ENCODE data around the gene RPN2.

Gene RPN2

GRCh38 chr20:37290158-37290810 lies 111.2 kb downstream of the RPN2 start:
- Histone ChIP-seq H3K27ac (ENCODE audit: low read length) (peak overlapping the region; percentile 86), H3K4me3 (ENCODE audit: low read length) (peak overlapping the region; percentile 87), H3K9ac (ENCODE audit: low read length) (peak overlapping the region; percentile 87), H3K4me1 (ENCODE audit: control insufficient read depth, low read depth, low read length) (no peaks in the 10 kb centered on the region), H3K36me3 (ENCODE audit: control insufficient read depth, low read depth, low read length) (peaks cover 3% of the 10 kb centered on the region), H3K9me3 (ENCODE audit: control insufficient read depth, low read depth, low read length) (no peaks in the 10 kb centered on the region), H3K27me3 (ENCODE audit: control insufficient read depth, insufficient read depth, low read length) (no peaks in the 10 kb centered on the region)
